HG02885 (cell line): ENCODE measurements around the gene FEM1B.

Source experiments
- ATAC-seq: cut with Tn5 transposase; IDR thresholded peaks from one replicate; pipeline ENCODE4 v1.9.1; 2021; ENCODE audit warnings: mild to moderate bottlenecking; ENCODE audit not compliant: unreplicated experiment, poor library complexity

FEM1B gene

DNA sequence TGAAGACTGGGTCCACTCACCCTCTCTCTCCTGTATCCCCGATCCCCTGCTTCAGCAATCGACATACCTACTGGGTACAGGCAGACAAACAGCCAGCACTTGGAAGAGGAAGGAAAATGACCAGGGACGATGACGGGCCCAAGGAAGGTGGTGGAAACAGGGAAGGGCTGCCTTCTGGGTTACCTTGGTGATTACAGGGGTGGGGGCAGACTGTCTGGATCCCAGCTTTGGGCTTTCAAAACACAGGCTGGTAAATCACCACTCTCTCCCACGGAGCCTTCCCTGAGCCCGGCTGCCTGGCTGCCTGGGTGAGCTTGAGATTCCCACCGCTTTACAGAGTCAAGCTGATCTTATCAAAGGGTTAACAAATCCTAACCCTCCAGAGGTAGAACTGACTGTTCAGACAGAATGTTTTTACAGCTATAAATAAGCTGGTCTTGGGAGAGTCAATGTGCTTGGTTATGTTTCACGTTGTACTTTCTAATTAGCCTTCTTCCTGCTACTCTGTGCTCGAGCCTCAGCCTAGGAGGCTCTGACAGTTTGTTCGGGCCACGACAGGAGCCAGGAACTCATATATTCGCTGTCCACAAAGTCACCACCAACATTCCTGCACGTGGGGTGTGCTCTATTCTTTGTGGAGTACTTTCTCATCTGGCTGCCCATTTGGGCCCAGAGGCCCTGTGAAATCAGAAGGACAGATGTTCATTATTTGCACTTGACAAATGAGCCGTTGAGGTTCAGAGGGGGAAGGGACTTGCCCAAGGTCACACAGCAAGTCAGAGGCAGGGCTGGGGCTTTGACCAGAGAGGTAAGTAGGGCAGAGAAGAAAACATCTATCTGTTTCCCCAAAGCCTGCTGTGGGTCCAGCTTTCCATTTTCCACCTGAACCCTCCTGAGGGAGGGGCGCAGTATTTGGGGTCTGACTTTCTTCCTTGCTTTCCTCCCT lies 63.5 kb downstream of the FEM1B start:
- ATAC-seq: no peak

DNA sequence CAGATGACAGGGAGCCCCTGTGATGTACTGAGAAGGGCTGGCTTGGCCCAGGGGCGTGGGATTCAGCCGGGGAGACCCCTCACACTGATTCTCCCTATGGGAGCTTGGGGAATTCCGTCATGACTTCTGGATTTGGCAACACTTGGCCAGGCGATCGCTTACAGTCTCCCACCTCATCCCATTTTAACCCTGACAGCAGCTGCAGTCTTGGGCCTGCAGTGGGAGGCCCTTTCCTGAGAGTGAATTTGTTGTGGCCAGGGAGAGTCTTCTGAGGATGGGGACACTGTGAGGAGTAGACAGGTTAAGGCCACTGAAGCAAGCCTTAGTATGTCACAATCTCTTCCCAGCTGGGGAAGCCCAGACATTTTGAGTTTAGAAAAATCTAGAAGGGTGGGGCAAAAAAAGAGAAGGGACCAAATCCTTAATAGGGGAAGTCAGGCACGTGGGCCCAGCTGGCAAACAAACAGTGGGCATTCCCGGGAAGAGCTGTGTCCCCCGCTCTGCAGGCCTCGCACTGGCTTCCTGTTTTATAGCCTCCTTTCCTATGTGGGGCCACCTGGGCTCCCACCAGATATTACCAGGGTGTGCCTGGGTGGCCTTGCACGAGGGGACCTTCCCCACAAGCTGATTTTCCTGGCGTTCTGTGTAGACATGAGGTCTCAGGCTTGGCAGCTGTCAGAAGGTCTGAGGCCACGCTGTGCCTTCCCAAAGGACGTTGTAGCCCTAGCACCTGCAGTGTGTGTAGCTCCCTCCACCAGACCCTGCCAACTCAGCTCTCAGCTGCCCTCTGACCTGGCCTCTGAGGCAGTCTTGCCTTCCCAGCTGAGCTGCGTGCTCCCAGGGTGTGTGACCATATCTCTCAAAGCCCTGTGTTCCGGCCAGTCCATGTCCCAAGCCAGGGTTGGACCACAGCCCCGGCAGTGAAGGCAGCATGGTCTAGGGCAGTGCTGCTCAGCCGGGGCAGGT lies 64.5 kb downstream of the FEM1B start:
- ATAC-seq: no peak

DNA sequence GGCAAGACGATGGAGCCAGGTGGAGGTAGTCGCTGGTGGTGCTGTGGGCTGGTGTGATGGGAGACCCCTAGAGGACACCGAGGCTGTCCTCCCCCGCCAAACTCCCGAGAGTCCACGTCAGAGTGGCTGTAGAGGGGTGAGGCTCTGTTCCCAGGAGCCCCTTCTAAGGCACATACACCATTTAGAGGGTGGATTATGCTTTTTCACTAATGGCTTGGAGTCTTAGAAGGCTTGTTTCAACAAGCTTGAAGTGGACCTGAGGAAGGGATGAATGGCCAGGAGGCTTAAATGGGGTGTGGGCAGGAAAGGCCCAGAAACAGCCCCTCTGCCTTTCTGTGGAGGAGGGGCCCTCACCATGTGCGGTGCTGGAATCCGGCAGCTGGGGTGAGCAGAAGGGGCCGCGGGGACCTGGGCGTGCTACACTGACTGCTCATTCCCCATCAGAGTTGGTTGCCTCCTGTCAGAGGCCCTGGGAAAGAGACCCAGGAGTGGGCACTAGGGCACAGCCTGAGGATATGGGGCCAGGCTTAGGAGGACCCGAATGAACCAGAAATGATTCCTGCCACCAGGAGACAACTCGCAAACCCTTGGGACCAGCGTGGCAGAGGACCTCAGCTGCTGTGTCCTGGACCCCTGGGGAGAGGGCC lies 66.2 kb downstream of the FEM1B start:
- no peak for ATAC-seq

DNA sequence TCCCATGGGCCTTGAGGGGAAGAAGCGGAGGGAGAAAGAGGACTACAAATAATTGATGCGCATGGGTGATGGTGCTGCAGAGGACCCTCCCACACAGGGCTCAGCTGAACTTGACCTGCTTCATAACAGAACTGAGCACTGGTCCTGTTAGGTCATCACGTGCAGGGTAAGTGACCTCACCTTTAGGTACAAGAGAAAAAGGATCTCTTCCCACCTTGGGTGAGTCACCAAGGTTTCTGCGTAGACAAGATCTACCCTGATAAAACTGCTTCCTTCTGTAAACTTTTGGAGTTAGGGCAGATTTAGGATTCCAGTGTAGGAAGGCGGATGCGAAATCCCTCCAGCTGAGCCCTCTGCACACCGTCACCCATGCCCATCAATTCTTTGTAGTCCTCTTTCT lies 67.1 kb downstream of the FEM1B start:
- ATAC-seq: no peak
